ENCODE data around the gene FUT3.

FUT3 gene

DNA sequence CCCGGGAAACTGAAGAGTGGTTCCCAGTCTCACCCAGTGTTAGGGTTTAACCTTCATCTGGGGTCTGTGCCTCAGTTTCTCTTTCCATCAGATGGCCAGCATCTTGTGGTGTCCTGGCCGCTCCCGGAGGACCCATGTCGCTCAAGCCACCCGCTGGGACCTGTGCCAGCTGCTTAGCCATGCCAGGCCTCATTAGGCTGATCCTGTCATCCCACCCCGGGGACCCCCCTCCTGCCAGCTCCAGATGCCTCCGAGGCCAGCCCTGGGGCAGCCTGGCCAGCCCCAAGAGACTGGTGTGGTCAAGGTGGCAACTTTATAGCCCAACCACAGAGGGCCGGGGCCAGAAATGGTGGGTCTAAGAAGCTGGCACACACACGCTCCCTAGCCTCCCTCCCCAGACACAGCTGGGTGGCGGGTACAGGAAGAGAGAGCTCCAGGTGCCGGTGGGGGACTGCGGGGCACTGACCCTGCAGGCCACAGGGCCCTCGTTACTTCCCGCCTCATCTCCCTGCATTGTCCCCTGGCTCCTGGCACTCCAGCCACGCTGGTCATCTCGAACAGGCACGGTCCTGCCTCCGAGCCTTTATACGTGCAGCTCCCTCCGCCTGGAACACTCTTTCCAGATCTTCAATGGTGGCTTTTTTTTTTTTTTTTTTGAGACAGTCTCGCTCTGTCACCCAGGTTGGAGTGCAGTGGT lies 43.0 kb downstream of the FUT3 start:
- Histone ChIP-seq H4K20me1 (peaks cover 0 to 5% (median 0%) of the 10 kb centered on the region in 11 experiments; a peak in 3 of 22 replicates), H3K4me3 (no peak overlapping the region), H3K36me3 (no peaks in the 10 kb centered on the region), H3K4me2 (peak overlapping the region in 9 of 11 experiments; percentile 27 to 69 (median 60); a peak in 18 of 22 replicates), H3K27ac (peak overlapping the region in 4 of 11 experiments; percentile 1 to 29 (median 20); a peak in 2 of 22 replicates), H3K9me3 (replicated peaks in 1 of 11) (no peaks in the 10 kb centered on the region), H3K4me1 (peaks cover 6 to 43% (median 31%) of the 10 kb centered on the region in 10 experiments; a peak in 19 of 20 replicates), H3K9ac (peak overlapping the region in 6 of 11 experiments; percentile 0 to 51 (median 23); a peak in 4 of 22 replicates), H3K27me3 (peaks cover 20 to 38% (median 27%) of the 10 kb centered on the region in 11 experiments)
- no peak for TF ChIP-seq Cebpa-rat (IDR thresholded peaks at IDR 0.05)

- Histone ChIP-seq H3K27me3 (peaks cover 20 to 38% (median 27%) of the 10 kb centered on the region in 11 experiments), H4K20me1 (peaks cover 0 to 5% (median 0%) of the 10 kb centered on the region in 11 experiments; a peak in 3 of 22 replicates), H3K9ac (no peak overlapping the region), H3K9me3 (replicated peaks in 1 of 11) (no peaks in the 10 kb centered on the region), H3K36me3 (no peaks in the 10 kb centered on the region), H3K4me3 (no peak overlapping the region), H3K4me2 (no peak overlapping the region), H3K27ac (no peak overlapping the region), H3K4me1 (peaks cover 7 to 56% (median 45%) of the 10 kb centered on the region in 10 experiments; a peak in 19 of 20 replicates)
- no peak for TF ChIP-seq Cebpa-rat (IDR thresholded peaks at IDR 0.05)
Observed at GRCh38 chr19:5806905-5807304, 44.3 kb downstream of the FUT3 start.

DNA sequence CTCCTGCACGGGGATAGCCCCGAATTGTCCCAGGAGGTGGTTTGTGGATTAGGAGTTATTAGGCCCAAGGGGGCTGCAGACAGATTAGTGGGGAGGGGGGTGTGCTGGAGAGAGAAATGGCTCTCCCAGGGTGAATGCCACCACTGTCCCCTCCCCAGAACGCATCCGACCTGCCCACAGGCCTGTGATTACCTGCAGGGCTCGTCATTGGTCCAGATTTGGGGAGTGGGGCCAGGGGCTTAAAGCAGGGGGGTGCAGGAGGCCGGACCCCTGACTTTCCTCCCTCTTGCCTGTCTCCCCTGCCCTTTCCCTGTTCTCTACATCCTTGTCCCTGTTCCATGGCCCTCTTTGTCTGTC lies 45.1 kb downstream of the FUT3 start:
- H3K9ac ChIP-seq: peak overlapping the region in 1 of 11 experiments; percentile 53; a peak in 1 of 22 replicates
- H4K20me1 ChIP-seq: peaks cover 0 to 5% (median 0%) of the 10 kb centered on the region in 11 experiments; a peak in 3 of 22 replicates
- H3K36me3 ChIP-seq: no peaks in the 10 kb centered on the region
- peak overlapping the region in 1 of 10 experiments; percentile 57; a peak in 1 of 20 replicates for H3K4me3 ChIP-seq
- peaks cover 20 to 38% (median 27%) of the 10 kb centered on the region in 11 experiments for H3K27me3 ChIP-seq
- H3K27ac ChIP-seq: no peak overlapping the region
- H3K4me2 ChIP-seq: peak overlapping the region in 8 of 11 experiments; percentile 46 to 85 (median 67); a peak in 15 of 22 replicates
- no peaks in the 10 kb centered on the region for H3K9me3 ChIP-seq (replicated peaks in 1 of 11)
- H3K4me1 ChIP-seq: peaks cover 7 to 58% (median 49%) of the 10 kb centered on the region in 10 experiments; a peak in 19 of 20 replicates
- TF ChIP-seq Cebpa-rat (IDR thresholded peaks at IDR 0.05): no peak

DNA sequence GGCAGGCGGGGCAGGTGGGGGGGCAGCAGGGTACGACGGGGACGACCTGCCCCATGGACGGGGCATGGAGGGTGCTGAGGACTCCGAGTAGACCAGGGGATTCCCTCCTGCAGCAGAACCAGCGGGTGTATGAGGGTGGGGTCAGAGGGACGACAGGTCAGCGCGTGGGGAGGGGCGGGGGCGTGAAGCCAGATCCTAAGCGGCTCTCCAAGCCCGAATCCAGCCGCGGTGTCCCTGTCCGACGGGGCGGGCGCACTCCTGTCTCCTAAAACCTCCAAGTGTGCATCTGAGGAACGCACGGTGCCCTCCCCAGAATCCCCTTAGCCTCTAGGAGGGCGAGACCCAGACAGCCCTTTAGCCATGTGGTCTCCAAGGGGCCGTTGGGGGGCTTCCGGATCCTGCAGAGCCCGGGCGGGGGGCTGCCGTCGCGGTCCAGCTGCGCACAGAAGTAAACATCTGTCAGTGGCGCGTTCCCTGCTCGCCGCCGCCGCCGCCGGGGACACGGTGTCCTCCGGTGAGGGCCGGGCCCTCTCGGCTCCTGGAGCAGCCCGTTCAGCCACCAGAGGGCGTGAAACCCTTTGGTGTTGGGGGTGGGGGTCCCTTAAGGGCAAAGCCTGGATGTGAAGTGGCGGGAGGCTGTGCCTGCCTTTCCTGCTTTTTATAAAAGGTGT lies 45.7 kb downstream of the FUT3 start:
- H3K4me2 ChIP-seq: peak overlapping the region; percentile 34 to 85 (median 60); a peak in 21 of 22 replicates
- H3K9ac ChIP-seq: peak overlapping the region in 6 of 11 experiments; percentile 9 to 53 (median 34); a peak in 9 of 22 replicates
- H3K4me3 ChIP-seq: peak overlapping the region in 9 of 10 experiments; percentile 21 to 63 (median 46); a peak in 15 of 20 replicates
- H4K20me1 ChIP-seq: peaks cover 0 to 5% (median 0%) of the 10 kb centered on the region in 11 experiments; a peak in 3 of 22 replicates
- H3K27me3 ChIP-seq: peaks cover 20 to 38% (median 27%) of the 10 kb centered on the region in 11 experiments
- peaks cover 7 to 58% (median 50%) of the 10 kb centered on the region in 10 experiments; a peak in 19 of 20 replicates for H3K4me1 ChIP-seq
- H3K27ac ChIP-seq: no peak overlapping the region
- no peaks in the 10 kb centered on the region for H3K36me3 ChIP-seq
- no peak for TF ChIP-seq Cebpa-rat (IDR thresholded peaks at IDR 0.05)
- no peaks in the 10 kb centered on the region for H3K9me3 ChIP-seq (replicated peaks in 1 of 11)

GRCh38 chr19:5804516-5805461 lies 46.5 kb downstream of the FUT3 start, which contains the start of gene NRTN:
Gene NRTN (plus strand): TSS chr19:5805067. CDS start chr19:5824166, 19,099 bp downstream.
- no peak for TF ChIP-seq Cebpa-rat (IDR thresholded peaks at IDR 0.05)
- Histone ChIP-seq H3K36me3 (no peaks in the 10 kb centered on the region), H3K4me1 (peaks cover 7 to 64% (median 55%) of the 10 kb centered on the region in 10 experiments; a peak in 19 of 20 replicates), H3K9me3 (replicated peaks in 1 of 11) (no peaks in the 10 kb centered on the region), H3K27ac (no peak within 1 kb of the TSS; a peak in 1 of 22 replicates), H4K20me1 (peaks cover 0 to 5% (median 0%) of the 10 kb centered on the region in 11 experiments; a peak in 3 of 22 replicates), H3K4me3 (peak within 1 kb of the TSS; percentile 43 to 63 (median 51); a peak in 19 of 20 replicates), H3K9ac (peak within 1 kb of the TSS in 8 of 11 experiments; percentile 34 to 63 (median 50); a peak in 11 of 22 replicates), H3K4me2 (peak within 1 kb of the TSS; percentile 83 to 98 (median 88)), H3K27me3 (peaks cover 21 to 41% (median 33%) of the 10 kb centered on the region in 11 experiments)

GRCh38 chr19:5803752-5804515 lies 47.3 kb downstream of the FUT3 start:
- H3K4me1 ChIP-seq: peaks cover 16 to 69% (median 60%) of the 10 kb centered on the region in 10 experiments; a peak in 19 of 20 replicates
- peak overlapping the region; percentile 41 to 63 (median 51); a peak in 17 of 20 replicates for H3K4me3 ChIP-seq
- H3K27ac ChIP-seq: no peak overlapping the region; a peak in 1 of 22 replicates
- peaks cover 21 to 50% (median 37%) of the 10 kb centered on the region in 11 experiments for H3K27me3 ChIP-seq
- H3K9ac ChIP-seq: peak overlapping the region in 10 of 11 experiments; percentile 19 to 63 (median 46); a peak in 13 of 22 replicates
- H4K20me1 ChIP-seq: peaks cover 0 to 5% (median 0%) of the 10 kb centered on the region in 11 experiments; a peak in 3 of 22 replicates
- no peaks in the 10 kb centered on the region for H3K9me3 ChIP-seq (replicated peaks in 1 of 11)
- TF ChIP-seq Cebpa-rat (IDR thresholded peaks at IDR 0.05): no peak
- peak overlapping the region; percentile 83 to 98 (median 88) for H3K4me2 ChIP-seq
- no peaks in the 10 kb centered on the region for H3K36me3 ChIP-seq

DNA sequence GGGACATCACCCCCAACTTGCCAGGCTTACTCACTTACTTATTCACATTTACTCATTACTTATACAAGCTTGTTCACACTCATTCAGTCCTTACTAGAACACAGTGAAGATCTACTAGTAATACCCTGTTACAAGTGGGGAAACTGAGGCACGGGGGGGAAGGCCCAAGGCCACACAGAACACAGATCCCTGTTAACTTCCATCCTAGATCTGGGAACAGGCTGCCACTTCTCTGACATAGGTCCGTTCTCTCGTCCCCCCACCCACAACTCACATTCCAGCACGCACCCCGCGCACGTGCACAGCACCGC lies 47.9 kb downstream of the FUT3 start:
- H3K4me3 ChIP-seq: peak overlapping the region; percentile 27 to 54 (median 44); a peak in 15 of 20 replicates
- TF ChIP-seq Cebpa-rat (IDR thresholded peaks at IDR 0.05): no peak
- H3K27ac ChIP-seq: no peak overlapping the region
- H4K20me1 ChIP-seq: peaks cover 0 to 5% (median 0%) of the 10 kb centered on the region in 11 experiments; a peak in 3 of 22 replicates
- no peaks in the 10 kb centered on the region for H3K36me3 ChIP-seq
- peaks cover 21 to 55% (median 40%) of the 10 kb centered on the region in 11 experiments for H3K27me3 ChIP-seq
- H3K4me1 ChIP-seq: peaks cover 21 to 72% (median 61%) of the 10 kb centered on the region in 10 experiments; a peak in 19 of 20 replicates
- H3K9me3 ChIP-seq (replicated peaks in 1 of 11): no peaks in the 10 kb centered on the region
- peak overlapping the region; percentile 83 to 98 (median 88) for H3K4me2 ChIP-seq
- H3K9ac ChIP-seq: peak overlapping the region in 10 of 11 experiments; percentile 19 to 63 (median 41); a peak in 10 of 22 replicates
